HepG2 (cell line): ENCODE measurements around the gene PTPRB. TPM values are rescaled to one million over a fixed set of nuclear protein-coding genes. Genes with fewer than 3 reads are reported as not detected.

Experiments used
- ATAC-seq: fragments of 200-7000 bp; cut with Tn5 transposase; 3 replicates; pipeline ENCODE4 v1.9.1; 2020; ENCODE audit warnings: mild to moderate bottlenecking, moderate library complexity
- BruUV-seq: library from RNA; stranded (reverse); fragments of 400-500 nt; replicated peaks from 2 replicates; lab custom pipeline; 2021; lab: Mats Ljungman, UMichigan
- CTCF ChIA-PET: fragments of 300-600 bp; formaldehyde crosslinking; extraction: SDS; loops from one replicate; lab custom pipeline; 2021; ENCODE audit warnings: low total read pairs, inconsistent platforms, low intra/inter-chr PET ratio; lab: Yijun Ruan, JAX
- POLR2A ChIA-PET: fragments of 350-600 bp; sonication (Branson Sonifier 250); formaldehyde crosslinking; loops from one replicate; lab custom pipeline; 2020; ENCODE audit warnings: antibody characterized with exemption, inconsistent platforms; lab: Yijun Ruan, JAX
- DNase-seq: peaks from one replicate; pipeline ENCODE4 v3.0.0-alpha.2; 2015; ENCODE audit warnings: low spot score
- FAIRE-seq: peaks from 3 replicates; lab custom pipeline; 2011; peaks lifted over from hg19 to GRCh38; lab: Jason Lieb, UNC
- H2AFZ ChIP-seq: one replicate; pipeline ENCODE4 v1.6.1; 2011; ENCODE audit warnings: low read length, inconsistent platforms
- H3K27ac ChIP-seq: fragments of 300-600 bp; 3 replicates; pipeline ENCODE4 v1.8.0; 2011; ENCODE audit warnings: mixed run types, mild to moderate bottlenecking, mixed read lengths, low read length, inconsistent platforms; ENCODE audit not compliant: insufficient read depth; ENCODE audit errors: extremely low read length
- H3K27me3 ChIP-seq, 2 experiments: fragments of 200-600 bp in 1 of 2; 2 replicates in 1 of 2; 3 replicates in 1 of 2; pipeline versions ENCODE4 v1.6.0 to v1.8.0; 2011; ENCODE audit warnings: low read length in 2 of 2, mild to moderate bottlenecking in 2 of 2, moderate library complexity in 2 of 2, inconsistent platforms in 1 of 2; ENCODE audit not compliant: insufficient read depth in 2 of 2, control insufficient read depth in 1 of 2
- H3K36me3 ChIP-seq, 2 experiments: fragments of 200-600 bp in 1 of 2; replicated peaks in 1 of 2; 2 replicates in 1 of 2; 3 replicates in 1 of 2; pipeline versions ENCODE4 v1.5.1 to v1.8.0; 2011; ENCODE audit warnings: low read length in 2 of 2, inconsistent platforms in 1 of 2; ENCODE audit not compliant: insufficient read depth in 2 of 2, control insufficient read depth in 1 of 2
- H3K4me1 ChIP-seq: 2 replicates; pipeline ENCODE4 v1.5.1; 2012; ENCODE audit warnings: low read length, inconsistent platforms; ENCODE audit not compliant: insufficient read depth
- H3K4me2 ChIP-seq: 2 replicates; pipeline ENCODE4 v1.6.0; 2011; ENCODE audit warnings: low read depth, low read length, inconsistent platforms
- H3K4me3 ChIP-seq, 3 experiments: fragments of 200-600 bp in 1 of 3; sonication (generic), shearing (Covaris generic) in 1 of 3; replicated peaks in 1 of 3; 2 replicates each; pipeline ENCODE4 v1.5.1; 2011 to 2016; ENCODE audit warnings: low read length in 3 of 3, inconsistent platforms in 2 of 3, low read depth in 2 of 3, mild to moderate bottlenecking in 2 of 3, control low read depth in 1 of 3, mixed read lengths in 1 of 3; ENCODE audit not compliant: insufficient read depth in 1 of 3
- H3K79me2 ChIP-seq: one replicate; pipeline ENCODE4 v1.6.1; 2011; ENCODE audit warnings: low read length, inconsistent platforms; ENCODE audit not compliant: insufficient read depth
- H3K9ac ChIP-seq: 2 replicates; pipeline ENCODE4 v1.6.0; 2011; ENCODE audit warnings: mild to moderate bottlenecking, low read depth, low read length, inconsistent platforms; ENCODE audit not compliant: insufficient read depth
- H3K9me3 ChIP-seq: 2 replicates; pipeline ENCODE4 v1.5.1; 2012; ENCODE audit warnings: mild to moderate bottlenecking, low read length
- H4K20me1 ChIP-seq: 2 replicates; pipeline ENCODE4 v1.6.0; 2011; ENCODE audit warnings: inconsistent platforms, mild to moderate bottlenecking, low read length, moderate library complexity; ENCODE audit not compliant: insufficient read depth
- GPN1 ChIP-seq: sonication (generic); formaldehyde crosslinking; IDR thresholded peaks from 2 replicates; pipeline ENCODE4 v1.5.1; 2020; ENCODE audit warnings: missing genetic modification reagents, borderline replicate concordance
- ZNF350 ChIP-seq: sonication (generic); formaldehyde crosslinking; IDR thresholded peaks from 2 replicates; pipeline ENCODE4 v1.4.0; 2020; ENCODE audit warnings: mild to moderate bottlenecking, low read depth, missing genetic modification reagents, borderline replicate concordance
- ZNF558 ChIP-seq: sonication (generic); formaldehyde crosslinking; IDR thresholded peaks from 2 replicates; pipeline ENCODE4 v1.9.0; 2022; ENCODE audit warnings: mild to moderate bottlenecking, missing genetic modification reagents, borderline replicate concordance
- ZNF766 ChIP-seq: sonication (generic); formaldehyde crosslinking; IDR thresholded peaks from 2 replicates; pipeline ENCODE4 v1.5.0; 2020; ENCODE audit warnings: missing genetic modification reagents, borderline replicate concordance
- WGBS: methylation state at CpG from one replicate; pipeline ENCODE4 v1.1.6; 2017; ENCODE audit warnings: low lambda C conversion rate; 5-methylcytosine and 5-hydroxymethylcytosine counted together
- in situ Hi-C: cut with HindIII; loops from 2 replicates; pipeline ENCODE4 v1.10.0; 2017; ENCODE audit warnings: low pct_unique_long_range_greater_than_20kb; ENCODE audit not compliant: extremely low pct_ligation_motif_present
- intact Hi-C: fragments of 100-400 bp; cut with micrococcal nuclease; formaldehyde crosslinking; loops from one replicate; pipeline ENCODE4 v1.10.0; 2022; ENCODE audit not compliant: unreplicated experiment
- polyA plus RNA-seq, 8 experiments: library from polyadenylated mRNA; depleted of rRNA in 3 of 8; stranded (reverse) in 7 of 8; unstranded in 1 of 8; fragments of >200 nt; fragmentation: Illumina TruSeq in 4 of 8; extraction: Trizol in 4 of 8; gene quantifications; 2 replicates each; pipeline versions ENCODE4 v1.2.1 to v1.2.3, GENCODE V29; 2011 to 2016; ENCODE audit warnings: low read depth in 4 of 8, missing spikeins in 1 of 8, mixed read lengths in 1 of 8; ENCODE audit not compliant: insufficient read depth in 1 of 8
- total RNA-seq, 5 experiments: library from RNA; depleted of rRNA; stranded (reverse); fragments of >200 nt; fragmentation: Illumina TruSeq; extraction: Trizol; gene quantifications; 2 replicates each; pipeline ENCODE4 v1.2.3, GENCODE V29; 2016; ENCODE audit warnings: low read depth in 1 of 5
- TF ChIP-seq, protein P1 (sequence below): sonication (generic); formaldehyde crosslinking; IDR thresholded peaks from 2 replicates; pipeline ENCODE4 v1.4.0; 2020; ENCODE audit warnings: missing genetic modification reagents, mild to moderate bottlenecking, borderline replicate concordance
- TF ChIP-seq, protein P2 (sequence below), 2 experiments: fragments of 450-650 bp in 1 of 2; sonication (generic) in 1 of 2; formaldehyde crosslinking; IDR thresholded peaks; 2 replicates each; pipeline versions ENCODE4 v1.5.0 to v1.8.0; 2020 to 2022; ENCODE audit warnings: mild to moderate bottlenecking in 1 of 2, missing genetic modification reagents in 1 of 2
- TF ChIP-seq, protein P3 (sequence below): sonication (generic); formaldehyde crosslinking; IDR thresholded peaks from 2 replicates; pipeline ENCODE4 v1.8.1; 2023; ENCODE audit warnings: mild to moderate bottlenecking, moderate library complexity, missing genetic modification reagents
- TF ChIP-seq, protein P4 (sequence below): IDR thresholded peaks from 2 replicates; pipeline ENCODE4 v1.4.0; 2020; ENCODE audit warnings: mild to moderate bottlenecking, missing genetic modification reagents

PTPRB gene
- total and polyA plus RNA-seq, 2 of the 13 experiments (the other 11 are each of a cell fraction or from before 2014, with no cell fraction given) = 0.02 to 0.07 TPM

DNA sequence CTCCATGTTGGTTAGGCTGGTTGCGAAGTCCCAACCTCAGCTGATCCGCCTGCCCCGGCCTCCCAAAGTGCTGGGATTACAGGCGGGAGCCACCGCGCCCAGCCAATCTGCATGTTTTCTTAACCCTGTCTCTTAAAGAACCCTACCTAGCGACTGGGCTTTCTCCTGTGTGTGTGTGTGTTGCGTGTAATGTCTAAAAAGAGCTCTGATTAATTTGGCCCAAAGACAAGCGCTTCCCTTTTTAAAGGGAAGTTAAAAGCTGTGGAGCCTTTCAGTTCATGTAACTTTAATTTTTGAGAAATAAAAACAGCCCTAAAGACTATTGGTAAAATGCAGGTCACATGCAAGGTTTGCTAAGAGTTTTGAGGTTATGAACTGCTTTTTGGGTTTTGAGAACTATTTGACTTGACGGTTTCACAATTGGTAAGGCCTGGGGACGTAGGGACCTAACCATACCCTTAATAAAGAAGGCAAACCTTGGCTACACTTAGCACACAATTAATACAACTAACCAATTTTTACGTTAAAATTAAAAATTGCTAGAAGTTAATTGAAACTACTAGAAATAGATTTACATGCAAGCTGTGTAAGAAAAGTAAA is 167.9 kb downstream of the PTPRB start:
- BruUV-seq = no TSS peak
- Histone ChIP-seq H3K36me3 (no peaks in the 10 kb centered on the region), H3K4me2 (peak overlapping the region; percentile 47; the same call in 1 of the 2 replicates), H3K79me2 (no peaks in the 10 kb centered on the region), H3K27me3 (no peaks in the 10 kb centered on the region), H3K9me3 (peaks cover 6% of the 10 kb centered on the region), H3K27ac (no peak overlapping the region), H4K20me1 (no peaks in the 10 kb centered on the region), H3K4me3 (no peak overlapping the region; a peak in 1 of 6 replicates), H2AFZ (no peak overlapping the region), H3K9ac (no peak overlapping the region), H3K4me1 (0 out of 2 replicates have a peak, but pooled peaks cover 8% of the 10 kb centered on the region)
- ChIA-PET CTCF (no interaction called here), POLR2A (no interaction called here)
- intact Hi-C loops (no loop called here), in situ Hi-C loops (no loop called here)
- ATAC-seq (no peak), FAIRE-seq (no peak), DNase-seq (no peak)
- 86% methylated on average over 12 of the region's 12 CpGs for WGBS
- TF ChIP-seq, protein P1, sequence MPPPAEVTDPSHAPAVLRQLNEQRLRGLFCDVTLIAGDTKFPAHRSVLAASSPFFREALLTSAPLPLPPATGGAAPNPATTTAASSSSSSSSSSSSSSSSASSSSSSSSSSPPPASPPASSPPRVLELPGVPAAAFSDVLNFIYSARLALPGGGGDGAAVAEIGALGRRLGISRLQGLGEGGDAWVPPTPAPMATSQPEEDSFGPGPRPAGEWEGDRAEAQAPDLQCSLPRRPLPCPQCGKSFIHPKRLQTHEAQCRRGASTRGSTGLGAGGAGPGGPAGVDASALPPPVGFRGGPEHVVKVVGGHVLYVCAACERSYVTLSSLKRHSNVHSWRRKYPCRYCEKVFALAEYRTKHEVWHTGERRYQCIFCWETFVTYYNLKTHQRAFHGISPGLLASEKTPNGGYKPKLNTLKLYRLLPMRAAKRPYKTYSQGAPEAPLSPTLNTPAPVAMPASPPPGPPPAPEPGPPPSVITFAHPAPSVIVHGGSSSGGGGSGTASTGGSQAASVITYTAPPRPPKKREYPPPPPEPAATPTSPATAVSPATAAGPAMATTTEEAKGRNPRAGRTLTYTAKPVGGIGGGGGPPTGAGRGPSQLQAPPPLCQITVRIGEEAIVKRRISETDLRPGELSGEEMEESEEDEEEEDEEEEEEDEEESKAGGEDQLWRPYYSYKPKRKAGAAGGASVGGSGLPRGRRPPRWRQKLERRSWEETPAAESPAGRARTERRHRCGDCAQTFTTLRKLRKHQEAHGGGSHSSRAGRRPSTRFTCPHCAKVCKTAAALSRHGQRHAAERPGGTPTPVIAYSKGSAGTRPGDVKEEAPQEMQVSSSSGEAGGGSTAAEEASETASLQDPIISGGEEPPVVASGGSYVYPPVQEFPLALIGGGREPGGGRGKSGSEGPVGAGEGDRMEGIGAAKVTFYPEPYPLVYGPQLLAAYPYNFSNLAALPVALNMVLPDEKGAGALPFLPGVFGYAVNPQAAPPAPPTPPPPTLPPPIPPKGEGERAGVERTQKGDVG (CRISPR knock-in tag) = no peak
- TF ChIP-seq, protein P2, sequence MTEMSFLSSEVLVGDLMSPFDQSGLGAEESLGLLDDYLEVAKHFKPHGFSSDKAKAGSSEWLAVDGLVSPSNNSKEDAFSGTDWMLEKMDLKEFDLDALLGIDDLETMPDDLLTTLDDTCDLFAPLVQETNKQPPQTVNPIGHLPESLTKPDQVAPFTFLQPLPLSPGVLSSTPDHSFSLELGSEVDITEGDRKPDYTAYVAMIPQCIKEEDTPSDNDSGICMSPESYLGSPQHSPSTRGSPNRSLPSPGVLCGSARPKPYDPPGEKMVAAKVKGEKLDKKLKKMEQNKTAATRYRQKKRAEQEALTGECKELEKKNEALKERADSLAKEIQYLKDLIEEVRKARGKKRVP (CRISPR knock-in tag; IDR thresholded peaks at IDR 0.05) = no peak
- TF ChIP-seq ZNF558 = no peak
- TF ChIP-seq ZNF350 (CRISPR knock-in tag) = no peak
- TF ChIP-seq, protein P3, sequence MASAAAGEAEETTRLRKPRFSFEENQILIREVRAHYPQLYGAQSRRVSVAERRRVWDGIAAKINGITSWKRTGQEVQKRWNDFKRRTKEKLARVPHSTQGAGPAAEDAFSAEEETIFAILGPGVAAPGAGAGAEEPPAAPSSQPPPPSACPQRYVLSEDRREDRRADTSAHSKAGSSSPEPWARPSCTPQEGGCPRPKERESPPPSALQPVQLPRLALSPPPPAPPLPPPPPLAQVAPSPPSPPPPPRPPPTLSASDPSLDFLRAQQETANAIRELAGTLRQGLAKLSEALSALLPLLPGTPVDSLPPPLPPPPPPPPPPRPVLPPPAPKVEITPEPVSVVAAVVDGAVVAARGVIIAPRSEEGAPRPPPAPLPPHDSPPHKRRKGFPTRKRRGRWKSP = no peak
- TF ChIP-seq ZNF766 (CRISPR knock-in tag) = no peak
- TF ChIP-seq, protein P4, sequence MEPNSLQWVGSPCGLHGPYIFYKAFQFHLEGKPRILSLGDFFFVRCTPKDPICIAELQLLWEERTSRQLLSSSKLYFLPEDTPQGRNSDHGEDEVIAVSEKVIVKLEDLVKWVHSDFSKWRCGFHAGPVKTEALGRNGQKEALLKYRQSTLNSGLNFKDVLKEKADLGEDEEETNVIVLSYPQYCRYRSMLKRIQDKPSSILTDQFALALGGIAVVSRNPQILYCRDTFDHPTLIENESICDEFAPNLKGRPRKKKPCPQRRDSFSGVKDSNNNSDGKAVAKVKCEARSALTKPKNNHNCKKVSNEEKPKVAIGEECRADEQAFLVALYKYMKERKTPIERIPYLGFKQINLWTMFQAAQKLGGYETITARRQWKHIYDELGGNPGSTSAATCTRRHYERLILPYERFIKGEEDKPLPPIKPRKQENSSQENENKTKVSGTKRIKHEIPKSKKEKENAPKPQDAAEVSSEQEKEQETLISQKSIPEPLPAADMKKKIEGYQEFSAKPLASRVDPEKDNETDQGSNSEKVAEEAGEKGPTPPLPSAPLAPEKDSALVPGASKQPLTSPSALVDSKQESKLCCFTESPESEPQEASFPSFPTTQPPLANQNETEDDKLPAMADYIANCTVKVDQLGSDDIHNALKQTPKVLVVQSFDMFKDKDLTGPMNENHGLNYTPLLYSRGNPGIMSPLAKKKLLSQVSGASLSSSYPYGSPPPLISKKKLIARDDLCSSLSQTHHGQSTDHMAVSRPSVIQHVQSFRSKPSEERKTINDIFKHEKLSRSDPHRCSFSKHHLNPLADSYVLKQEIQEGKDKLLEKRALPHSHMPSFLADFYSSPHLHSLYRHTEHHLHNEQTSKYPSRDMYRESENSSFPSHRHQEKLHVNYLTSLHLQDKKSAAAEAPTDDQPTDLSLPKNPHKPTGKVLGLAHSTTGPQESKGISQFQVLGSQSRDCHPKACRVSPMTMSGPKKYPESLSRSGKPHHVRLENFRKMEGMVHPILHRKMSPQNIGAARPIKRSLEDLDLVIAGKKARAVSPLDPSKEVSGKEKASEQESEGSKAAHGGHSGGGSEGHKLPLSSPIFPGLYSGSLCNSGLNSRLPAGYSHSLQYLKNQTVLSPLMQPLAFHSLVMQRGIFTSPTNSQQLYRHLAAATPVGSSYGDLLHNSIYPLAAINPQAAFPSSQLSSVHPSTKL (CRISPR knock-in tag) = no peak
- no peak for TF ChIP-seq GPN1 (CRISPR knock-in tag)
